Activated CD4-positive, alpha-beta memory T cell treated with anti-CD3 and anti-CD28 coated beads for 36 hours (primary cell): ENCODE measurements around the gene RRP15. TPM values are rescaled to one million over a fixed set of nuclear protein-coding genes. Genes with fewer than 3 reads are reported as not detected.
A peak's percentile ranks its signal among the peaks of the same experiment; 100 is the strongest.

Experiments used
- CTCF ChIA-PET: fragments of 350-600 bp; sonication (Branson Sonifier 250); formaldehyde crosslinking; loops from one replicate; lab custom pipeline; 2021; ENCODE audit warnings: antibody characterized with exemption, inconsistent platforms; lab: Charles Lee
- POLR2A ChIA-PET: fragments of 350-600 bp; sonication (Branson Sonifier 250); formaldehyde crosslinking; loops from one replicate; lab custom pipeline; 2021; ENCODE audit warnings: antibody characterized with exemption; lab: Charles Lee
- DNase-seq: peaks from one replicate; pipeline ENCODE4 v3.0.0-alpha.2; 2020
- H3K27ac Mint-ChIP-seq: one replicate; pipeline ENCODE4 v1.8.0; 2021; ENCODE audit warnings: mixed read lengths
- H3K27me3 Mint-ChIP-seq: one replicate; pipeline ENCODE4 v1.8.0; 2021; ENCODE audit warnings: mixed read lengths
- H3K36me3 Mint-ChIP-seq: one replicate; pipeline ENCODE4 v1.8.0; 2021; ENCODE audit warnings: mixed read lengths
- H3K4me1 Mint-ChIP-seq: one replicate; pipeline ENCODE4 v1.8.0; 2021; ENCODE audit warnings: low read depth, mixed read lengths
- H3K4me3 Mint-ChIP-seq: one replicate; pipeline ENCODE4 v1.8.0; 2021; ENCODE audit warnings: mild to moderate bottlenecking, mixed read lengths
- H3K9me3 Mint-ChIP-seq: one replicate; pipeline ENCODE4 v1.8.0; 2021; ENCODE audit warnings: mixed read lengths
- intact Hi-C: fragments of 100-400 bp; cut with micrococcal nuclease; formaldehyde crosslinking; loops from one replicate; pipeline ENCODE4 v1.15.1; 2023
- total RNA-seq, 2 experiments: library from RNA; stranded (reverse); gene quantifications; one replicate each; pipeline ENCODE4 v1.2.3, GENCODE V29; 2021

Gene RRP15
- total RNA-seq, 2 experiments from 2014 or later = 18.0 to 18.8 TPM

DNA sequence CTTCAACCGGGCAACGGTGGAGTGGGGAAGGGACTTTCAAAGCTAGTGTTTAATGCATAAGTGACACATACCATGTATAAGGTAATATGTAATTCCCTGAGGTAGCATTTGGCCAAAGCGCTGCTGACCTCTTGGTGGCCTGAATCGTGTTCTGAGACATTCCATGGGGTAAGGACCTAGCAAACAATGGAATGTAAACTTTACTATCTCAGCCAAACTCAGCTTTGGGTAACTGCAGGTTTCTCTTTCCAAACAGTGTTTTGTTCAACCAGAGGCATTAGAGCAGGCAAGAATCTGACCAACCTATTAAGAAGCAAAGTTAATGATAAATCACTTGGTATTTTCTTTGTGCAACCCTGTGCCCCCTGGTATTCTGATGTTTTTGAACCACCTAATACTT lies 82.0 kb downstream of the RRP15 start:
- Mint-ChIP-seq H3K4me1 (no peaks in the 10 kb centered on the region), H3K4me3 (no peak overlapping the region)

DNA sequence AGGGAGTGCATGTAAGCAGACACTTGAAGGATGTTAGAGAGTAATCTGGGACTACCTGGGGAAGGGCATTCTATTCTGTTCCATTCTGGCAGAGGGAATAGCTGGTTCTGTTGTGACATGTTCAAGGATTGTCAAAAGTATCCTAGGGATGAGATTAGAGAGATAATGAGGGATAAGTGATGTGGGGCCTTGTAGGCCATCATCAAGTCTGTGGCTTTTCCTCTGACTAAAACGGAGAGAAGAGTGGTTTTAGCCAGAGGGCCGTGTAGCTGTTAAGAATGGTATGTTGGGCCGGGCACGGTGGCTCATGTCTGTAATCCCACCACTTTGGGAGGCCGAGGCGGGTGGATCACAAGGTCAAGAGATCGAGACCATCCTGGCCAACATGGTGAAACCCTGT lies 83.6 kb downstream of the RRP15 start:
- Mint-ChIP-seq H3K9me3 (no peaks in the 10 kb centered on the region), H3K27ac (no peak overlapping the region), H3K4me1 (no peaks in the 10 kb centered on the region), H3K36me3 (peaks cover 2% of the 10 kb centered on the region), H3K27me3 (peaks cover 29% of the 10 kb centered on the region), H3K4me3 (no peak overlapping the region)
- intact Hi-C loops = no loop called here
- DNase-seq = no peak
- POLR2A ChIA-PET = no interaction called here
- CTCF ChIA-PET = interaction anchor here (0.6 kb wide), 1 partner anchor 410 kb away, joined by 3 read pairs; no protein-coding TSS in a partner anchor

More for the DNA sequence above, 82.0 kb downstream of the RRP15 start:
- Mint-ChIP-seq H3K9me3 (no peaks in the 10 kb centered on the region), H3K27ac (no peak overlapping the region), H3K27me3 (peaks cover 19% of the 10 kb centered on the region), H3K36me3 (peaks cover 2% of the 10 kb centered on the region)
- intact Hi-C loops = no loop called here
- CTCF ChIA-PET = interaction anchor here (1.9 kb wide), 1 partner anchor 12 kb away, joined by 7 read pairs; no protein-coding TSS in a partner anchor
- POLR2A ChIA-PET = no interaction called here
- DNase-seq = no peak

DNA sequence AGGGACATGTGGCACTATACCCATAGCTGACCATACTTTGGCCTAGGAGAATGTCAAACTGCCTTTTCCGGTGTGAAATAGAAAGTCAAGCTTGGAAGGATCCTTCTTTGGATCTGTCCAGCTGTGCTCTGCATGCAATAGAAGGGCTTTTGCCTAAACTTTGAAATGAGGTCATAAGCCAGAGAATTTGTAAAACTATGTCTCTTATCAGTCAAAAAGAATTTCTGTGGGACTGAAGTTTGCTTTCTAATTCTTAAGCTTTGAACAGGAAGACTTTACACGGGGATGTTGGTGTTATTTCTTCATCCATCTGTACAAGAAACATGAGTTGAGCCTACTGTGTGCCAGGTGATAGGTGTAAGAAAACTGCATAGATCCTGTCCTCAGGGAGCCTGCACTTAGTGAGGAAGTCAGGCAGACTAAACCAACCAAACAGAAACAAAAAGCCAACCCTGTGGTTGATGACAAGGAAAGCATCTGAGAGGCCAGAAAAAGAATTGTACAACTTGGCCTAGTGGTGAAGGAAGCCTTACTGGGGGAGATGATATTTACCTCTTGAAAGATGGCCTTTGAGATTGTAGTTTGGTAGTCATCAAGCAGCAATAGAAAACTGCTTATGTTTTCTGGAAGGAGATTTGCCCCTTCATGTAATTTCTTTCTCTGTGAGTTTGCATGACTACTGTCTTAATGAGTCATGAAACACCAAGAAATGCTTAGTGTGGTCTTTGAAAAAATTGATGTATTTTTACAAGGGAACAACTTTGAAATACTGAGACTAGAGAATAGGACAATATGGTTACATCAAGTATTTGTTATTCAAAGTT lies 84.8 kb downstream of the RRP15 start:
- POLR2A ChIA-PET = no interaction called here

DNA sequence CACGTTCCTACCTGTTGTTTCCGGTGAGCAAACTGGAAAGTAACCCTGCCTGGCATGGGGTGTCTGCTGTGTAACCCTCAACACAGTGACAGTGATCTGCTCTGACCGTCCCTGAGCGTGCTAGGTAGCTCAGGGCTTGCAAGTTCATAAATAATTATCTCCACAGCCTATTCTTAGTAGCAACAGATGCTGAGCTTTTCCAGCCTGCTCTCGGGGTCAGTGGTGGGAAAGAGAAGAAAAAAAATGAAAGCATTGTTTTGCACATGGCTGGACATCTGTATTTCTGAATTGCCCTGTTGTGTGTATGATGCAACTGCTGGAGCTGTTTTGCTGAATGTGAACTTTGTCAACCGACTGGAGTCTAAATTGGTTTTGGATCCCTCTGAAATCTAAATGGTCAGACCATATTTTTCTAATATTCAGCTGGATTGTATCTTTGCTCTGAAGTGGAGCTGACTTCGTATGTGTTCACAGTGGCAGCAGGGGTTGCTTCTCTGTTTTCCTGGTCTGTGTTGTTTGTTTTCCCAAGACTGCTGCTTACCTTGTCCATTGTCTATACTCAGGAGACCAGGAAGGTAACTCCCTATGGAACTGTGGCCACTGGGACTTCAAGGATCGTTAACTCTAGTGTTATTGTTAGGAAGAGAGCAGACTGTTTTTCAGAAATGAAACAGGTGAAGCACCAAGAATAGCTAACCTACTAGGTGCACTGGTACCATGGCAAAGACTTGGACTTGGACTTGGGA lies 87.0 kb downstream of the RRP15 start:
- H3K4me3 Mint-ChIP-seq = no peak overlapping the region
- no peak for DNase-seq
- POLR2A ChIA-PET = no interaction called here
- H3K4me1 Mint-ChIP-seq = peaks cover 5% of the 10 kb centered on the region
- peaks cover 44% of the 10 kb centered on the region for H3K27me3 Mint-ChIP-seq
- no peaks in the 10 kb centered on the region for H3K9me3 Mint-ChIP-seq
- intact Hi-C loops = loop anchor here (10.0 kb wide), 1 partner anchor 953 kb away; no protein-coding TSS in a partner anchor
- H3K27ac Mint-ChIP-seq = no peak overlapping the region
- H3K36me3 Mint-ChIP-seq = peaks cover 2% of the 10 kb centered on the region
- CTCF ChIA-PET = no interaction called here

More for the DNA sequence above, 84.8 kb downstream of the RRP15 start:
- no peak for DNase-seq
- Mint-ChIP-seq H3K4me3 (no peak overlapping the region), H3K27me3 (peaks cover 36% of the 10 kb centered on the region), H3K27ac (no peak overlapping the region), H3K9me3 (no peaks in the 10 kb centered on the region), H3K36me3 (peaks cover 2% of the 10 kb centered on the region), H3K4me1 (no peaks in the 10 kb centered on the region)
- intact Hi-C loops = loop anchor here (10.0 kb wide), 1 partner anchor 955 kb away; no protein-coding TSS in a partner anchor
- CTCF ChIA-PET = no interaction called here

DNA sequence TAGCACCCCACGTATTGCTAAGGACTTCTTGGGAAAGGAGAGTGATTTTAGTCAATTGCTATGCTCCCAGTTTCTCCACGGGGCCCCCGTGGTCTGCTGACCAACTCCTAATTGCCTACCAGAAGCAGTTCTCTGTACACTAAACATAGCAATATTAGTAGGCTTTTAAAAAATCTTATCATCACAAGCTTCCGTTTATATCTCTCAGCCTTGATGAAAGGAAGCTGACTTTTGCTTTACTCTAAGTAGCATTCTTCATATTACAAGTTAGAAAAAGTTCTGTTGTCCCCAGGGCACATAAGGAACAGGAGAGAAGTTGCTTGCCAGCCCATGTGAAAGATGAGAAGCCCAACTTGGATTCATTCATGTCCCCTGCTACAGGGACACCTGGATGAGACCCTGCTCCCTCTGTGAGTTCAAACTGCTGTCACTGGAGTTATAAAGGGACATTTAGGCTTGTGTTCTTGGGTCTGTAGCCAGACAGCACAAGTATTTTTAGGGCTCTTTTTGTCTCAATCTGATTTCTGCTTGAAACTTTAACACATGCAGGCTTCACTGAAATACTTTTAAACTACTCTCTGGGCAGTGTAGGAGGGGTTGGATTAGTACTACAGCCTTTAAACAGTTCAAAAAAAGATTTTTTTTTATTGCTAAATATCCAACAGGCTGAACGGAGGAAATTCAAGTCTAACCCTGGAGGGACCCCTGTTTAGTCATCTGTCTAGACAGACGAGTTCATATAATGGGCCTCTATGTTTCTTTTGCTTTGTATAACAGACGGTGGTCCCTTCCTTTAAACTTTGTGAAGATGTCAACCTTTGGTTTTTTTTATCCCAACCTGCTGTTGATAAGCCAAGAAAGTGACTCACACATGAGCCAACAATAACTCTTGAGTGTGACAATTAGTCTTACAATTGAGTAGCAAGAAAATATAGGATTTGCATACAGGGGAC lies 89.6 kb downstream of the RRP15 start:
- Mint-ChIP-seq H3K4me3 (no peak overlapping the region), H3K27me3 (peaks cover 48% of the 10 kb centered on the region), H3K27ac (no peak overlapping the region), H3K4me1 (peaks cover 12% of the 10 kb centered on the region), H3K9me3 (no peaks in the 10 kb centered on the region), H3K36me3 (no peaks in the 10 kb centered on the region)
- intact Hi-C loops = loop anchor here (10.0 kb wide), 1 partner anchor 950 kb away; no protein-coding TSS in a partner anchor
- ChIA-PET POLR2A (no interaction called here), CTCF (interaction anchor here (0.6 kb wide), 1 partner anchor 28 kb away, joined by 3 read pairs; no protein-coding TSS in a partner anchor)
- no peak for DNase-seq

DNA sequence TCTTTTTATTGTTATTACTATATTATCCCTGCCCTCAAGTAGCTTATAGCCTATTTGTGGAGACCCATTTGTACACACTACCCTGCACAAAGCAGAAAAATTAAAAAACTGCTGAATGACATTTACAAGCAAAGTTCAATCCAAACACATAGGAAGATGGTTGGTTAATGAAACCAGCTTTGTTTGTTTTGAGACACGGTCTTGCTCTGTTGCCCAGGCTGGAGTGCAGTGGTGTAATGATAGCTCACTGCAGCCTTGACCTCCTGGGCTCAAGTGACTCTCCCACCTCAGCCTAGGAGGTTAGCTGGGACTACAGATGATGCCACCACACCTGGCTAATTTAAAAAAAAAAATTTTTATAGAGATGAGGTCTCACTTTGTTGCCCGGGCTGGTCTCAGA lies 91.6 kb downstream of the RRP15 start:
- ChIA-PET CTCF (interaction anchor here (1.0 to 1.2 kb wide), 2 partner anchors 12 to 25 kb away, joined by 3 to 5 read pairs; no protein-coding TSS in a partner anchor), POLR2A (no interaction called here)
- H3K36me3 Mint-ChIP-seq = no peaks in the 10 kb centered on the region
- intact Hi-C loops = loop anchor here (1.0 to 10.0 kb wide), 4 partner anchors 14 to 948 kb away; partner anchors contain the start of gene TGFB2
- H3K27ac Mint-ChIP-seq = no peak overlapping the region
- DNase-seq = no peak
- H3K4me1 Mint-ChIP-seq = peaks cover 12% of the 10 kb centered on the region
- H3K4me3 Mint-ChIP-seq = no peak overlapping the region
- H3K9me3 Mint-ChIP-seq = no peaks in the 10 kb centered on the region
- peaks cover 56% of the 10 kb centered on the region for H3K27me3 Mint-ChIP-seq

DNA sequence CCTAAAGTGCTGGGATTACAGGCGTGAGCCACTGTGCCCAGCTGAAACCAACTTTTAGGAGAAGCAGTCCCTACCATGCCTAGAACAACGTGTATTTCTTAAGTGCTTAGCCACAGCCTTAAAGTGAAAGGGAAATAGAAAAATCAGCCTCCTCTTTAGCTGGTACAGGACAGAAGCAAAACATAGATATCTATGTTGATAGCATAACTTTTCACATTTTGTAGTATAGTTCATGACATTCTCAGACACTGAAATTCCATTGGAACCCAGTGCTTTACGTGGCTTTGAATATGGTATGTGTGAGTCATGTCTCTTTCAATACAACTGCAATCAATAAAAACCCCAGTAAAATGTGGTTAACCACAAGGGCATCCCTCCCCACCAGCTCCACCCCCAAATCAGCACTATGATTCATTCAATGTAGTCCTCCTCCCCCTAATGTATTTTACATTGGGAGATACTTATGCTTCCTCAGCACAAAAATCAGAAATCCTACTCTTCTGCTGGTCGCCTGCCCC lies 92.1 kb downstream of the RRP15 start:
- intact Hi-C loops = loop anchor here (1.0 to 10.0 kb wide), 4 partner anchors 15 to 948 kb away; partner anchors contain the start of gene TGFB2
- H3K4me1 Mint-ChIP-seq = peaks cover 12% of the 10 kb centered on the region
- ChIA-PET POLR2A (no interaction called here), CTCF (interaction anchor here (0.8 to 1.2 kb wide), 3 partner anchors 12 to 28 kb away, joined by 3 to 5 read pairs (median 3); no protein-coding TSS in a partner anchor)
- no peaks in the 10 kb centered on the region for H3K36me3 Mint-ChIP-seq
- H3K27me3 Mint-ChIP-seq = peaks cover 53% of the 10 kb centered on the region
- H3K27ac Mint-ChIP-seq = peak overlapping the region; percentile 66
- H3K4me3 Mint-ChIP-seq = peak overlapping the region; percentile 48
- no peaks in the 10 kb centered on the region for H3K9me3 Mint-ChIP-seq
- DNase-seq = peak; percentile 83

DNA sequence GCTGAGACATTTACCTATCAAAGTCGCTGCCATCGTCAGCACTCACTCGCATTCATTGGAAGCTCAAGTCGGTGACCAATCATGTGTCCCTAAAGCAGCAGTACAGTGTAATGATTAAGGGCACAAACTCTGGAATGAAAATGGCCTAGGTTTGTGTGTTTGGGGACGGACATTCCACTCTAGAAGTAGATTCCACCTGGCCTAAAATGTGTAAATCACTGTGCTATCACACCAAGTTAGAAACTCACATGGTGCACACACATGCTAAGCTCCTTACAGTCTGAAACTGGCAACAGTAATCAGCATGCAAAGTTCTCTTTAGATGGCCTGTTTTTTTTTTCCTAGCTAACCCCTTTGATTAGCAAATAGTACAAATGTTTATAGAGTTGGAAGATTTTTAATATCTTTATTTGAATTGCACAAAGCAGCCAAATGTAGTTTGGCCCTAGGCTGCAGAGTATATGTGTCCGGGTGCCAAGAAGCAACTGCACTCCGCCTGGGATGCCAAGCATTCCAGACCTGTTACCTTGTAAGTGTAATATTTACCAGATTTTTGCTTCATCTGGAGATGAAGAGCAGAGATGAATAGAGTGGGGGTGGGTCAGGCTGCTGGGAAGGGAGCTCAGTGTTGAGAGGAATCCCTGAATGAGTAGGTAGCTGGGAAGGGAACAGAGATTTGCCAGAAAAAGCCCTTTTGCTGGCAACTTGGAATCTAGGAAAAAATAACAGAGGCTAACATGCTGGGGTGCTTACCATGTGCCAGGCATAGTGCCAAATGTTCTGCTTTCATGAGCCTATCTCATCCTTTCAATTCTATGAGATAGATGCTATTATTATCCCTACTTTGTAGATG lies 95.3 kb downstream of the RRP15 start:
- H3K4me3 Mint-ChIP-seq = no peak overlapping the region
- H3K27ac Mint-ChIP-seq = no peak overlapping the region
- H3K27me3 Mint-ChIP-seq = peaks cover 51% of the 10 kb centered on the region
- no peak for DNase-seq
- ChIA-PET CTCF (interaction anchor here (0.7 kb wide), 1 partner anchor 22 kb away, joined by 3 read pairs; no protein-coding TSS in a partner anchor), POLR2A (no interaction called here)
- no peaks in the 10 kb centered on the region for H3K9me3 Mint-ChIP-seq
- H3K36me3 Mint-ChIP-seq = no peaks in the 10 kb centered on the region
- intact Hi-C loops = no loop called here
- peaks cover 12% of the 10 kb centered on the region for H3K4me1 Mint-ChIP-seq

DNA sequence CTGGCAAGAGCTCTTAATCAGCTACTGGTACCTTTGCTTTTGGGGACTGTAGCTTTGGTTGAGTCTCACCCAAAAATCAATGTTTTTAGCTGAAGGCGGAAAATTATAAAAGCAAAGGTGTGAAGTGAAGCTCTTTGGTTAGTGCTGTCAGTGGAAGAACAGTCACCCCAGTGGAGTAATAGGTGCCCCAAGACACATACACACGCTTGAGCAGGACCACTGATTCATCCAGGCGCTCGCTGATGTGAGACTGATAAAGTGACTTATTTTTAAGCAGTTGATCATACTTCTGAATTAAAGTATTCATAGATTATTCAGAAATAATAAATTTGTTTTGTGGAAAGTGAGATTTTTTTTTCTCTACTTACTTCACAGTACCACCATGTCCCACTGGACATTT lies 97.2 kb downstream of the RRP15 start:
- DNase-seq = no peak
- Mint-ChIP-seq H3K4me1 (peaks cover 5% of the 10 kb centered on the region), H3K36me3 (no peaks in the 10 kb centered on the region), H3K27ac (no peak overlapping the region), H3K27me3 (peaks cover 53% of the 10 kb centered on the region), H3K4me3 (no peak overlapping the region), H3K9me3 (no peaks in the 10 kb centered on the region)
- POLR2A ChIA-PET = no interaction called here
- CTCF ChIA-PET = no interaction called here
- intact Hi-C loops = no loop called here

DNA sequence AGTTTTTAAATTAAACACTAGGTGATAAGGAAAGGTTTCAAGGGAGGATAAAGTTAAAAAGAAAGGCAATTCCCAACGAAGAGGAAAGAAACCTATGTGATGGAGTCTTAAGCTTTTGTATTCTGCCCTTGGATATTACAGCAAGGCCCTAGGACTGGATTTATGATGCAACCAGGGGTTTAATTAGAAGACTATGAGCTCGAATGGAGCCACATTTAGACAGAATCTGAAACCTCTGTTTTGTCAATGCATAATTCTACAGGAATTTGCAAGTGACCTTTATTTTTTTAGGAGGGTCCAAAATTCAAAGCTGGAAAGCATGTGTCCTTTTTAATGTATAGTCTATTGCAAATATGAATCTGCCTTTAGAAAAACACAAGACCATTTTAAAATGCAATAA lies 98.0 kb downstream of the RRP15 start:
- no peak overlapping the region for H3K4me3 Mint-ChIP-seq
- intact Hi-C loops = no loop called here
- no peaks in the 10 kb centered on the region for H3K36me3 Mint-ChIP-seq
- H3K27ac Mint-ChIP-seq = no peak overlapping the region
- H3K27me3 Mint-ChIP-seq = peaks cover 53% of the 10 kb centered on the region
- ChIA-PET POLR2A (no interaction called here), CTCF (no interaction called here)
- no peaks in the 10 kb centered on the region for H3K4me1 Mint-ChIP-seq
- no peaks in the 10 kb centered on the region for H3K9me3 Mint-ChIP-seq
- DNase-seq = no peak
